Stimulated activated CD4-positive, alpha-beta T cell treated with anti-CD3 and anti-CD28 coated beads, Interleukin-4, amount 100 ng/mL, for 1 hour (primary cell): ENCODE data around the gene INHBC.
"Not testable (repeated sequence)": the region's sequence is repeated elsewhere in the genome, so short reads cannot be mapped to it uniquely, and the experiment has no call there.

Experiments used
- DNase-seq: peaks from one replicate; pipeline ENCODE4 v3.0.0-alpha.2; 2020

Gene INHBC, protein sequence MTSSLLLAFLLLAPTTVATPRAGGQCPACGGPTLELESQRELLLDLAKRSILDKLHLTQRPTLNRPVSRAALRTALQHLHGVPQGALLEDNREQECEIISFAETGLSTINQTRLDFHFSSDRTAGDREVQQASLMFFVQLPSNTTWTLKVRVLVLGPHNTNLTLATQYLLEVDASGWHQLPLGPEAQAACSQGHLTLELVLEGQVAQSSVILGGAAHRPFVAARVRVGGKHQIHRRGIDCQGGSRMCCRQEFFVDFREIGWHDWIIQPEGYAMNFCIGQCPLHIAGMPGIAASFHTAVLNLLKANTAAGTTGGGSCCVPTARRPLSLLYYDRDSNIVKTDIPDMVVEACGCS

DNA sequence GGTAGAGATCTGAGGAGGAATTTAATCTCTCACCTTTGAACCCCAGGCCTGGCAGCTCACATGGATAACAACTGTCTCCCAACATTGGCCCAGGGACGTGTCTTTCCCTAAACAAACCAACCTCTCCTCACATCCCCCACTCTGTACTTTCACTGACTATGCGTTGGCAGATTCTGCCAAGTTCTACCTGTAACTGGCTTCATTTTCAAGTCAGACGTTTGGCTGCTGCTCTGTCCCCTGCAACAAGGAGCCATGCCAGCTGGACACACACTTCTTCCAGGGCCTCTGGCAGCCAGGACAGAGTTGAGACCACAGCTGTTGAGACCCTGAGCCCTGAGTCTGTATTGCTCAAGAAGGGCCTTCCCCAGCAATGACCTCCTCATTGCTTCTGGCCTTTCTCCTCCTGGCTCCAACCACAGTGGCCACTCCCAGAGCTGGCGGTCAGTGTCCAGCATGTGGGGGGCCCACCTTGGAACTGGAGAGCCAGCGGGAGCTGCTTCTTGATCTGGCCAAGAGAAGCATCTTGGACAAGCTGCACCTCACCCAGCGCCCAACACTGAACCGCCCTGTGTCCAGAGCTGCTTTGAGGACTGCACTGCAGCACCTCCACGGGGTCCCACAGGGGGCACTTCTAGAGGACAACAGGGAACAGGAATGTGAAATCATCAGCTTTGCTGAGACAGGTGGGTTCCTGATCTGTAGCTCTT is at the start of gene INHBC:
TSS of gene INHBC (plus strand) at position 268 of the 707 bp plus-strand sequence. CDS start at position 371, 103 bp downstream.
- DNase-seq = no peak

DNA sequence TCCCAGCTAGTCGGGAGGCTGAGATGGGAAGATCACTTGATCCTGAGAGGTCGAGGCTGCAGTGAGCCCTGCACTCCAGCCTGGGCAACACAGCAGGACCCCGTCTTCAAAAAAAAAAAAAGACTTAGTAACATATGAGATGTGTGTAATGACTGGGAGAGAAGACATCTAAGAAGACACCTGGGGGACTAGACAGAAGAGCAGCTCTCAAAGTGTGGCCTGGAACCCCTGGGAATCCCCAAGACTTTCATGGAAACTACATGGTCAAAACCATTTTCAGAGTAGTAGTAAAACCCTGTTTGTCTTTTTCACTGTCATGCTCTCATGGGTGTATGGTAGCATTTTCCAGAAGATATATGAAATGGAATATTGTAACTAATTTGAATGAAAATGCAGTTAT is 49.0 kb upstream of the INHBC start:
- DNase-seq = no peak

DNA sequence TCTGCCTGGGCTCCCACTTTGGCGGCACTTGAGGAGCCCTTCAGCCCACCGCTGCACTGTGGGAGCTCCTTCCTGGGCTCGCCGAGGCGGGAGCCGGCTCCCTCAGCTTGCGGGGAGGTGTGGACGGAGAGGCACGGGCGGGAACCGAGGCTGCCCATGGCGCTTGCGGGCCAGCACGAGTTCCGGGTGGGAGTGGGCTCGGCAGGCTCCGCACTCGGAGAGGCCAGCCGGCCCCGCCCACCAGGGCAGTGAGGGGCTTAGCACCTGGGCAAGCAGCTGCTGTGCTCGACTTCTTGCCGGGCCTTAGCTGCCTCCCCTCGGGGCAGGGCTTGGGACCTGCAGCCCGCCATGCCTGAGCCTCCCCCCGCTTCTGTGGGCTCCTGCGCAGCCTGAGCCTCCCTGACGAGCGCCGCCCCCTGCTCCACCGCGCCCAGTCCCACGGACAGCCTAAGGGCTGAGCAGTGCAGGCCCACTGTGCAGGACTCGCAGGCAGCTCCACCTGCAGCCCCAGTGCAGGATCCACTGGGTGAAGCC is 48.3 kb upstream of the INHBC start:
- no peak for DNase-seq

DNA sequence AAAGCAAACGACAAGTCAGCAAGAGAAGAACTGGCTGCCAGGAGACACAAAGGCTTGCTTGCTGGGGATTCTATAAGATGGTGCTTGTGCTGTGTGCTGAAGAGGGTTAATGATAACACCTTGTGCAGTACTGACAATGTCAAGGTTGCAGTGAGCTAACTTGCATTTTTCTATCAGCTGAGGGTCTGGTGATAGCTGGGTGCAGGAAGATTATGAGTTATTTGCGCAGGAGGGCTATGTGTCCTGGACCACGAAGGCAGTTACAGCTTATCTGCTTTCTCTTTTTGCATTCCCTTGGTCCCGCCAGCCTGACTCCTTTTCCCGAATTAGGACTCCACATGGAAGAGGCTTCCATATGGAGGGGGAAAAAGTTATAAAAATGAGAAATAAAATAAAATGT is 46.2 kb upstream of the INHBC start:
- no peak for DNase-seq

DNA sequence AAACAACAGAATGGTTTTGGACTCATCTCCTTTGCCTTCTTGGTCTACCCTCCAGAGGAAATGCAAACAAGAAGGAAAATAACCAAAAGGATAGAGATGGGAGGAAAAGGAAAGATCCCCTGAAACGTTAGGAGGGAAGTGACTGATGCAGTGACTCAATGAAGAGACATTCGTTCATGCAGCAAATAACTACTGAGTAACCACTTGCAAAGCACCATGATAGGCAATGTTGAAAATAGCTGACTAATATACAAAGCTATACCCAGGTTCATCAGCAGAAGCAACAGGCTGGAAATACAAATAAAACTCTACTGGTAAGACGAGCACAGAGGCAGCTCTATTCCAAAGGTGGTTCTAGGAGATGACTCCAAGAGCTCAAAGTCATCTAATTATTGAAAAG is 45.6 kb upstream of the INHBC start:
- DNase-seq = no peak

DNA sequence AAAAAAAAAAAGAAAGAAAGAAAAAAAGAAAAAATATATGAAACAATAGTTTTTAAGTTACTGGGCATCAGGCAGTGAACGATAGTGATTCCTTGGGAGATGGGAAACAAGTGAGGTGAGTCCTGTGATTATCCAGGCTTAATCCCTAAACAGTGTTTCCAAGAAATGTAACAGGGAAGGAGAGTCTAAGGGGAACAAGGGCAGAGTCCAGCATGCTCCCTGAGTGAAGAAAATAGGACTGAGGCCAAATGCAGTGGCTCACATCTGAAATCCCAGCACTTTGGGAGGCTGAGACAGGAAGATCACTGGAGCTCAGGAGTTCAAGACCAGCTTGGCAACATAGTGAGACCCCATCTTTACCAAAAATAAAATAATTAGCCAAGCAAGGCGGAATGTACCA is 44.4 kb upstream of the INHBC start:
- no peak for DNase-seq

DNA sequence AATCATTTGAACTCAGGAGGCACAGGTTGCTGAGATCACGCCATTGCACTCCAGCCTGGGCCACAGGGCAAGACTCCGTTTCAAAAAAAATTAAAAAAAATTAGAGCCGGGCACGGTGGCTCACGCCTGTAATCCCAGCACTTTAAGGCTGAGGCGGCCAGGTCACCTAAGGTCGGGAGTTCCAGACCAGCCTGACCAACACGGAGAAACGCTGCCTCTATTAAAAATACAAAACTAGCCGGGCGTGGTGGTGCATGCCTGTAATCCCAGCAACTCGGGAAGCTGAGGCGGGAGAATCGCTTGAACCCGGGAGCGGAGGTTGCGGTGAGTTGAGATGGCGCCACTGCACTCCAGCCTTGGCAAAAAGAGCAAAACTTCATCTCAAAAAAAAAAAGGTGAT is 39.5 kb upstream of the INHBC start:
- DNase-seq = no peak

DNA sequence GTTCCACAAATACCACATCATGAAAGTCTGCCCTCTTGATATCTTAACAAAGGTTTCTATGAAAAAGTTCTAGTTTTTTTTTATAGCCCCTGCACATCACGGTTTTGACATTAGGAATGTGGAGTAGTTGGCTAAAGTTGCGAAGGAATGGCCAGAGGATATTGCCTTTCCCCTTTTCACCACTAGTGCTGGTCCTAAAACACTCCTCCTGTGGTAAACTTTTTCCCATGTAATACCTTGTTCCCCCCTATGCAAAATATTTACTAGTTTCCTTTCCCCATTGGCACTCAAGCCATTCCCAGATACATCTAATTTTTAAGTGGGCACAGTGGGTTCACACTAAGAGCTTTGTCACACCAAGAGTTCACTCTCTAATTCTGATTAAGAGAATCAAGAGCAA is 37.1 kb upstream of the INHBC start:
- DNase-seq = no peak

DNA sequence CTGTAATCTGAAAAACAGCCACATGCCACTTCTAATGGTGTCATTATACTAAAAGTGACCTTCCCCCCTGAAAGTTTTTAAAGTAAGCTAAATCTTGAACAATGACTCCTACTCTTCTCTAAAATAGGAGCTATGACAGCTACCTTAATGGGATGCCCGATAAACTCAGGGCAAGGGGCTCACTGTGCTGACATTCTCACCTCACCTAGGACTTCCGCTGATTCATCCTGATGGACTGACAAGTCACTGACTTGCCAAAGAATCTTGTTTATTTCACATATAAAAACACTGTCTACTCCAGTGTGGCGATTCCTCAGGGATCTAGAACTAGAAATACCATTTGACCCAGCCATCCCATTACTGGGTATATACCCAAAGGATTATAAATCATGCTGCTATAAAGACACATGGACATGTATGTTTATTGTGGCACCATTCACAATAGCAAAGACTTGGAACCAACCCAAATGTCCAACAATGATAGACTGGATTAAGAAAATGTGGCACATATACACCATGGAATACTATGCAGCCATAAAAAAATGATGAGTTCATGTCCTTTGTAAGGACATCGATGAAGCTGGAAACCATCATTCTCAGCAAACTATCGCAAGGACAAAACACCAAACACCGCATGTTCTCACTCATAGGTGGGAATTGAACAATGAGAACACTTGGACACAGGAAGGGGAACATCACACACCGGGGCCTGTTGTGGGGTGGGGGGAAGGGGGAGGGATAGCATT is 34.7 kb upstream of the INHBC start:
- not testable (repeated sequence) for DNase-seq

DNA sequence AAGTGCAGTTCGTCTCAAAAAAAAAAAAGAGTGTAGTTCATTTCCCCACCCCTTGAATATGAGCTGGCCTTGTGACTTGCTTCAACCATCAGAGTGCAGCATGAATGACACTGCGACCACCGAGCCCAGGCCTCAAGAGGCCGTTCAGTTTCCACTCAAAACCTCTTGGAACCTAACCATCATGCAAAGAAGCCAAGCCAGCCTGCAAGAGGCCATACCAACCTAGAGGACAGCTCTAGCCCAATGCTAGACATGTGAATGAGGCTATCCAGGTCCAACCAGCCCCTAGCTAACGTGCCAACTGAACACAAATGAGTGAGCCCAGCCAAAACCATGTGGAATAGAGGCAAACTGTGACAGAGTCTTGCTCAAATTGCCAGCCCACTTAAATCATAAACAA is 33.4 kb upstream of the INHBC start:
- DNase-seq = no peak

DNA sequence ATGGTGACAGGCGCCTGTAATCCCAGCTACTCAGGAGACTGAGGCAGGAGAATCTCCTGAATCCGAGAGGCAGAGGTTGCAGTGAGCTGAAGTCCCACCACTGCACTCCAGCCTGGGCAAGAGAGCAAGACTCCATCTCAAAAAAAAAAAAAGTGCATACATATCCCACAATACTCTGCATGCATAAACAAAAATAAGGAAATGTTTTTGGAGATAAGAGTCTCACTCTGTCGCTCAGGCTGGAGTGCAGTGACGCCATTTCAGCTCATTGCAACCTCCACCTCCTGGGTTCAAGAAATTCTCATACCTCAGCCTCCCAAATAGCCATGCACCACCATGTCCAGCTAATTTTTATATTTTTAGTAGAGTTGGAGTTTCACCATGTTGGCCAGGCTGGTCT is 32.4 kb upstream of the INHBC start:
- not testable (repeated sequence) for DNase-seq

DNA sequence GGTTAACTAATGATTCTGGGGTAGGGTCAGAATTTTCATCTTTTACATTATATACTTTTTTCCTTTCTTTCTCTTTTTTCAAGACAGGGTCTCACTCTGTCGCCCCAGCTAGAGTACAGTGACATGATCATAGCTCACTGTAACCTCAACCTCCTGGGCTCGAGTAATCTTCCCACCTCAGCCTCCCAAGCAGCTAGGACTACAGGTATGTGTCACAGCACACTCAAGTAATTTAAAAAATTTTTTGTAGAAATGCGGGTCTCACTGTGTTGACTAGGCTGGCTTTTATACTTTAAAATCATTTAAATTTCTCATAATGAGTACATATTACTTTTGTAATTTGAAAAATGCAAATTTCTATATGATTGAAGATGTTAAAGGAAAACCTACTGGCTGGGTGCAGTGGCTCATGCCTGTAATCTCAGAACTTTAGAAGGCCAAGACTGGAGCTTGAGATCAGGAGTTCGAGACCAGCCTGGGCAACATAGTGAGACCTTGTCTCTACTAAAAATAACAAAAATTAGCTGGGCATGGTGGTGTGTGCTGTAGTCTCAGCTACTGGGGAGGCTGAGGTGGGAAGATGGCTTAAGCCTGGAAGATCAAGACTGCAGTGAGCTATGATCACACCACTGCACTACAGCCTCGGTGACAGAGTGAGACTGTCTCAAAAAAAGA is 29.5 kb upstream of the INHBC start:
- no peak for DNase-seq

DNA sequence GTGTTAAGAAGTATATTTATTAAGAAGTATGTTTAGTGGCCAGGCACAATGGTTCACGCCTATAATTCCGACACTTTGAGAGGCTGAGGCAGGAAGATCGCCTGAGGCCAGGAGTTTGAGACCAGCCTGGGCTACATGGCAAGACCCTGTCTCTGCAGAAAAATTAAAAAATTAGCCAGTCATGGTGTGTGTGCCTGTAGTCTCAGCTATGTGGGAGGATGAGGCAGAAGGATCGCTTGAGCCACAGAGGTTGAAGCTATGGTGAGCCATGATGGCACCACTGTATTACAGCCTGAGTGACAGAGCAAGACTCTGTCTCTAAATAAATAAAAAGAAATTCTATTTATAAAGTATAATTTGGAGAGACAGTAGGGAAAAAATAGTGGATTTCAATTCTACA is 24.1 kb upstream of the INHBC start:
- DNase-seq = no peak

DNA sequence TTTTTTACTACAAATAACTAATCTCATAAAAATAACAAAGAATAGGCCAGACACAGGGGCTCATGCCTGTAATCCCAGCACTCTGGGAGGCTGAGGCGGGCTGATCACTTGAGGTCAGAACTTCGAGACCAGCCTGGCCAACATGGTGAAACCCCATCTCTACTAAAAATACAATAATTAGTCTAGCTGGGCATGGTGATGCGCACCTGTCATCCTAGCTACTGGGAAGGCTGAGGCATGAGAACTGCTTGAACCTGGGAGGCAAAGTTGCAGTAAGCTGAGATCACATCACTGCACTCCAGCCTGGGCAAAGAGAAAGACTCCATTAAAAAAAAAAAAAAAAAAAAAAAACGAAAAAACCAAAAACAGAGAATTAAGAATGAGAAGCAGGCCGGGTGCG is 20.4 kb upstream of the INHBC start:
- not testable (repeated sequence) for DNase-seq

DNA sequence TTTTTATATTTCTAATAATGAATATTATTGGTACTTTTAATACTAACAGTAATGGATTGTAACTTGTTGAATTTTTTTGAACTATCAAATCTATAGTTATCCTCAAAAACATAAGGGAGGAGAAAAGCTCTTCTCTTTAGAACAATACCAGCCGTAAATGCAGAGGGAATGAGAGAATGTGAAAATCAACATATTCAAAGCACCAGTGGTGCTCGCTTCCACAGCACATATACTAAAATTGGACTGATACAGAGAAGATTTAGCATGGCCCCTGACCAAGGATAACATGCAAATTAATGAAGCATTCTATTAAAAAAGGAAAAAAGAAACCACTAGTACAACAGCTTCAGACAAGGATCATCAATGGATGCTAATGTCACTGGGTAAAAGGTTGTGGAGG is 19.5 kb upstream of the INHBC start:
- no peak for DNase-seq

DNA sequence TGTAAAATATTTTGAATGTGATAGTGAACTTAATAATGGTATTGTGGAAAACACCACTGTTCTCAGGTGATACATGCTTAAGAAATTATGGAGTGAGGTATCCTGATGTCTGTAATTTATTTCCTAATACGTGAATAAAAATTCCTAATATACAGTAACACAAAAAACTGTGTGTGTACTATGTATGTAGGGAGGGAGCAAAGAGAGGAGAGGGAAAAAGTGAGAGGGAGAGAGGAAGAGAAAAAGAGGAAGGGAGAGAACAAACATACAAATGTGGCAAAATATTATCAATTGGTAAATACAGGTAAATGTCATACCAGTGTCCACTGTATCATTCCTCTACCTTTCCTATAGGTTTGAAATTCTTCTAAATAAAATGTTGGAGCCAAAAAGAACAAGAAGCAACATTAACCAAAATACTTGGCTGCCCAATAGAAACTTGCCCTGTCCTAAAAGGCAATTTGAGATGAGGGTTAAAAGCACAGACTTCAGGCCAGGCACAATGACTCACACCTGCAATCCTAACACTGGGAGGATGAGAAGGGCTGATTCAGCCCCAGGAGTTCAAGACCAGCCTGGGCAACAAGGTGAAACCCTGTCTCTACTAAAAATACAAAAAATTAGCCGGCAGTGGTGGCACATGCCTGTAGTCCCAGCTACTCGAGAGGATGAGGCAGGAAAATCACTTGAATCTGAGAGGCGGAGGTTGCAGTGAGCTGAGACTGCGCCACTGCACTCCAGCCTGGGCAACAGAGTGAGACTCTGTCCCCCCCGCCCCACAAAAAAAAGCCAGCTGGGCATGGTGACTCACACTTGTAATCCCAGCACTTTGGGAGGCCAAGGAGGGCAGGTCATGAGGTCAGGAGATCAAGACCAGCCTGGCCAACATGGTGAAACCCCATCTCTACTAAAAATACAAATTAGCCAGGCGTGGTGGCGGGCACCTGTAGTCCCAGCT is 18.3 kb upstream of the INHBC start:
- DNase-seq = no peak

DNA sequence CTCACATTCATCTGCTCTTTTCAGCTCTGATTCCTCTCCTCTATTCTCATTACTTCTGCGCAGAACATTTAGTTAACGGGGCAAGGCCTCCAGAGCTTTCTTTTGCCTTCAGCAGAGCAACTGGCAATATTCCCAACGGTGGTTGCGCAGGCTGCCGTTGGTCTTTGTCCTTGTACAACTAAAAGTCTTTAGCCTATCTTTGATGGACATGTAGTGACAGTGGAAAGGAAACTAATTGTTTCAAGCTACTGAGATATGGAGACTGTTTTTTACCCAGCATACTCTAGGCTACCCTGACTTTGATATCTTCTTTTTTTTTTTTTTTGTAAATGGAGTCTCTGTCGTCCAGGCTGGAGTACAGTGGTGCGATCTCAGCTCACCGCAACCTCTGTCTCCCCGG is 16.3 kb upstream of the INHBC start:
- DNase-seq = no peak

DNA sequence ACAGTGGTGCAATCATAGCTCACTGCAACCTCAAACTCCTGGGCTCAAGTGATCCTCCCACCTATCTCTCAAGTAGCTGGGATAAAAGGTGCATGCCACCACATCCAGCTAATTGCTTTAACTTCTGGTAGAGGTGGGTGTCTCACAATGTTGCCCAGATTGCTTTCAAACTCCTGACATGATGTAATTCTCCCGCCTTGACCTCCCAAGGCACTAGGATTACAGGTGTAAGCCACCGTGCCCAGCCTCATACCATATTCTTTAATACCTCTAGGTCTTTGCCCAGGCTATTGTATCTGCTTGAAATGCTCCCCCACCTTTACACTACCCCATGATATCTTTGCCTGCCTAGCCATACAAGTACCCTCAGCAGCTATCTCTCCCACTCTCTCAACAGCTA is 15.1 kb upstream of the INHBC start:
- DNase-seq = no peak

DNA sequence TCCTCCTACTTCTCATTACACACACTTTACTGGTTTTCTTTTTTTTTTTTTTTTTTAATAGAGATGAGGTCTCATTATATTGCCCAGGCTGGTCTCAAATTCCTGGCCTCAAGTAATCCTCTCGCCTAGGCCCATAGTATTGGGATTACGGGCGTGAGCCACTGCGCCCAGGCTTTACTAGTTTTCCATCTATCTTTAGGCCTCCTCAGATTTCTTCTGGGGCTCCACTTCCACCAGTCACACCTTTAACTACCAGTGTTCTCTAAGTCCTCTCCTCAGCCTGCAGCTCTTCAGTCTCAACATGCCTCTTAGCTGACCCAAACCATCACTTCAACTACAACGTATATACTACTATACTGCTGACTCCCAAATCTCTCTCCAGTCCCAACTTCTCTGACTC is 14.1 kb upstream of the INHBC start:
- no peak for DNase-seq

DNA sequence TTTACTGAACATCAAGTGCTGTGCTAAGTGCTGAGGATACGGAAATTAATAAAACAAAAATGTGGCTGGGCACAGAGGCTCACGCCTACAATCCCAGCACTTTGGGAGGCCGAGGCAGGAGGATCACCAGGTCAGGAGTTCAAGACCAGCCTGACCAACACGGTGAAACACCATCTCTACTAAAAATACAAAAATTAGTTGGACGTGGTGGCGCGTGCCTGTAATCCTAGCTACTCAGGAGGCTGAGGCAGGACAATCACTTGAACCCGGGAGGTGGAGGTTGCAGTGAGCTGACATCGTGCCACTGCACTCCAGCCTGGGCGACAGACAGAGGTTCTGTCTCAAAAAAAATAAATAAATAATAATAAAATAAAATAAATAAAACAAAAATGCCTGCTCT is 7.6 kb upstream of the INHBC start:
- not testable (repeated sequence) for DNase-seq

DNA sequence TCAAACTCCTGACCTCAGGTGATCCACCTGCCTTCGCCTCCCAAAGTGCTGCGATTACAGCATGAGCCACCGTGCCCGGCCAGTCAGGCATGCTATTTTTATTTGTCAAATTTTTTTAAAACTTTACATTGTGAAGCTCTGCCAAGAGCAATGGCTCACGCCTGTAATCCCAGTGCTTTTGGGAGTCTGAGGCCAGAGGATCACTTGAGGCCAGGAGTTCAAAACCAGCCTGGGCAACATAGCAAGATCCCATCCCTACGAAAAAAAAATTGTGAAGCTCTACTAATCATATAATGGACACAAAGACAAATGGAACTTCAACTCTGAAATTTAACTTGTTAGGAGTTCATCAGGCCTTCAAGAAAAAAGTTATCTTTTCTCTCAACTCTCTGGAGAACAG is 5.6 kb upstream of the INHBC start:
- no peak for DNase-seq
